PC-3 (cell line): ENCODE data around the gene PCYT1B. TPM values are rescaled to one million over a fixed set of nuclear protein-coding genes. Genes with fewer than 3 reads are reported as not detected.

Experiments used
- ATAC-seq: fragments of 200-7000 bp; cut with Tn5 transposase; 2 replicates; pipeline ENCODE4 v1.9.1; 2020; ENCODE audit warnings: mild to moderate bottlenecking, moderate library complexity
- BruUV-seq: library from RNA; stranded (reverse); fragments of 400-500 nt; replicated peaks from 2 replicates; lab custom pipeline; 2021; lab: Mats Ljungman, UMichigan
- CTCF ChIA-PET: fragments of 300-600 bp; sonication (Branson Sonifier 250); formaldehyde crosslinking; loops from one replicate; lab custom pipeline; 2022; ENCODE audit warnings: antibody characterized with exemption; lab: Charles Lee
- POLR2A ChIA-PET: fragments of 300-600 bp; sonication (Branson Sonifier 250); formaldehyde crosslinking; loops from one replicate; lab custom pipeline; 2022; ENCODE audit warnings: antibody characterized with exemption; ENCODE audit not compliant: unreplicated experiment; lab: Charles Lee
- DNase-seq: peaks from one replicate; pipeline ENCODE4 v3.0.0-alpha.2; 2015
- H2AFZ ChIP-seq: fragments of 300-600 bp; sonication (generic); 2 replicates; pipeline ENCODE4 v1.6.0; 2016; ENCODE audit warnings: antibody characterized with exemption, low read length
- H3F3A ChIP-seq: fragments of 300-600 bp; sonication (generic); one replicate; pipeline ENCODE4 v1.6.0; 2017; ENCODE audit warnings: antibody characterized with exemption, low read length, control low read depth, mild to moderate bottlenecking; ENCODE audit not compliant: unreplicated experiment
- H3K27ac ChIP-seq: fragments of 300-600 bp; sonication (generic); 2 replicates; pipeline ENCODE4 v1.5.1; 2016; ENCODE audit warnings: mild to moderate bottlenecking, low read length
- H3K27me3 ChIP-seq: fragments of 300-600 bp; sonication (generic); 2 replicates; pipeline ENCODE4 v1.6.1; 2016; ENCODE audit warnings: low read length, mixed read lengths
- H3K36me3 ChIP-seq: fragments of 300-600 bp; sonication (generic); 2 replicates; pipeline ENCODE4 v1.6.1; 2016; ENCODE audit warnings: low read depth, mixed run types, low read length, mixed read lengths
- H3K4me1 ChIP-seq: fragments of 300-600 bp; sonication (generic); 2 replicates; pipeline ENCODE4 v1.5.1; 2016; ENCODE audit warnings: low read length; ENCODE audit not compliant: insufficient read depth
- H3K4me2 ChIP-seq: fragments of 300-600 bp; sonication (generic); 2 replicates; pipeline ENCODE4 v1.6.0; 2016; ENCODE audit warnings: low read length
- H3K4me3 ChIP-seq: fragments of 300-600 bp; sonication (generic); 2 replicates; pipeline ENCODE4 v1.5.1; 2016; ENCODE audit warnings: mild to moderate bottlenecking, low read length, mixed read lengths
- H3K79me2 ChIP-seq: fragments of 300-600 bp; sonication (generic); 2 replicates; pipeline ENCODE4 v1.6.1; 2017; ENCODE audit warnings: low read length, mixed read lengths
- H3K9ac ChIP-seq: fragments of 300-600 bp; sonication (generic); 2 replicates; pipeline ENCODE4 v1.6.0; 2016; ENCODE audit warnings: mild to moderate bottlenecking, low read length
- H3K9me2 ChIP-seq: fragments of 300-600 bp; sonication (generic); replicated peaks from 2 replicates; pipeline ENCODE4 v1.6.1; 2016; ENCODE audit warnings: mixed run types, low read length, mixed read lengths
- H3K9me3 ChIP-seq: fragments of 300-600 bp; sonication (generic); 2 replicates; pipeline ENCODE4 v1.6.1; 2016; ENCODE audit warnings: low read length, mixed read lengths
- H4K20me1 ChIP-seq: fragments of 300-600 bp; sonication (generic); 2 replicates; pipeline ENCODE4 v1.6.1; 2016; ENCODE audit warnings: low read length, mixed read lengths
- CTCF ChIP-seq: fragments of 300-600 bp; sonication (generic); conservative IDR thresholded peaks from 2 replicates; pipeline ENCODE4 v1.5.1; 2017; ENCODE audit warnings: antibody characterized with exemption, low read depth, mild to moderate bottlenecking, low read length
- EZH2 ChIP-seq: fragments of 300-600 bp; sonication (generic); IDR thresholded peaks from one replicate; pipeline ENCODE4 v1.6.1; 2017; ENCODE audit warnings: antibody characterized with exemption, mild to moderate bottlenecking, low read length; ENCODE audit not compliant: unreplicated experiment
- EZH2phosphoT487 ChIP-seq: fragments of 300-600 bp; sonication (generic); IDR thresholded peaks from 2 replicates; pipeline ENCODE4 v1.6.1; 2018; ENCODE audit warnings: mild to moderate bottlenecking, antibody characterized with exemption, low read length, borderline replicate concordance
- intact Hi-C: fragments of 100-400 bp; cut with micrococcal nuclease; formaldehyde crosslinking; loops from 2 replicates; pipeline ENCODE4 v1.9.0; 2023
- total RNA-seq: library from RNA; depleted of rRNA; stranded (reverse); fragments of >200 nt; gene quantifications from 2 replicates; pipeline ENCODE4 v1.2.3, GENCODE V29; 2014

The PCYT1B gene
- total RNA-seq, 1 experiment from 2014 or later: not detected

- Histone ChIP-seq H3K4me1 (peaks cover 12% of the 10 kb centered on the region), H3K79me2 (peaks cover 35% of the 10 kb centered on the region), H3K4me2 (0 out of 2 replicates have a peak overlapping the region, but pooled peaks have one; percentile 98), H3K27me3 (no peaks in the 10 kb centered on the region), H4K20me1 (0 out of 2 replicates have a peak, but pooled peaks cover 12% of the 10 kb centered on the region), H3F3A (no peaks in the 10 kb centered on the region), H3K9ac (no peak overlapping the region), H3K9me2 (no peaks in the 10 kb centered on the region), H3K36me3 (0 out of 2 replicates have a peak, but pooled peaks cover 4% of the 10 kb centered on the region), H3K9me3 (no peaks in the 10 kb centered on the region), H2AFZ (peak overlapping the region; percentile 98; the same call in 1 of the 2 replicates), H3K27ac (no peak overlapping the region), H3K4me3 (no peak overlapping the region)
- intact Hi-C loops: loop anchor here (10.0 kb wide), 1 partner anchor 1028 kb away; the partner anchor contains the start of gene PRDX4
- ATAC-seq (no peak), DNase-seq (no peak)
- POLR2A ChIA-PET: no interaction called here
- no TSS peak for BruUV-seq
- no peak for TF ChIP-seq CTCF
- TF ChIP-seq EZH2: no peak
- TF ChIP-seq EZH2phosphoT487: no peak
- CTCF ChIA-PET: no interaction called here
These were observed 45.2 kb upstream of the PCYT1B start for GRCh38 chrX:24692305-24692704.

GRCh38 chrX:24684048-24684447, 36.9 kb upstream of the PCYT1B start:
- ChIA-PET CTCF (no interaction called here), POLR2A (no interaction called here)
- no peaks in the 10 kb centered on the region for H3K9me3 ChIP-seq
- no peak overlapping the region for H3K4me3 ChIP-seq
- H3K9ac ChIP-seq: no peak overlapping the region
- no peaks in the 10 kb centered on the region for H3K9me2 ChIP-seq
- ATAC-seq (no peak), DNase-seq (no peak)
- BruUV-seq: no TSS peak
- H3K4me2 ChIP-seq: no peak overlapping the region
- peaks cover 20% of the 10 kb centered on the region for H3K27me3 ChIP-seq
- no peaks in the 10 kb centered on the region for H3F3A ChIP-seq
- no peaks in the 10 kb centered on the region for H3K36me3 ChIP-seq
- no peak for TF ChIP-seq EZH2phosphoT487
- no peak for TF ChIP-seq CTCF
- TF ChIP-seq EZH2: no peak
- no peaks in the 10 kb centered on the region for H3K79me2 ChIP-seq
- H2AFZ ChIP-seq: no peak overlapping the region
- no peaks in the 10 kb centered on the region for H3K4me1 ChIP-seq
- intact Hi-C loops: no loop called here
- no peaks in the 10 kb centered on the region for H4K20me1 ChIP-seq
- H3K27ac ChIP-seq: no peak overlapping the region

- no peak for DNase-seq
- Histone ChIP-seq H3K27ac (no peak overlapping the region), H3K9me3 (no peaks in the 10 kb centered on the region), H2AFZ (no peak overlapping the region), H4K20me1 (no peaks in the 10 kb centered on the region), H3K4me2 (no peak overlapping the region), H3K9me2 (no peaks in the 10 kb centered on the region), H3K4me3 (no peak overlapping the region), H3K27me3 (peaks cover 21% of the 10 kb centered on the region), H3K79me2 (no peaks in the 10 kb centered on the region), H3F3A (no peaks in the 10 kb centered on the region), H3K9ac (no peak overlapping the region), H3K36me3 (no peaks in the 10 kb centered on the region), H3K4me1 (no peaks in the 10 kb centered on the region)
- no TSS peak for BruUV-seq
- TF ChIP-seq CTCF (no peak), EZH2phosphoT487 (no peak), EZH2 (no peak)
- POLR2A ChIA-PET: no interaction called here
- CTCF ChIA-PET: no interaction called here
- intact Hi-C loops: no loop called here
- no peak for ATAC-seq
These were observed 35.7 kb upstream of the PCYT1B start for GRCh38 chrX:24682739-24683432.
